ENCODE data around the gene SLC6A18.

- TF ChIP-seq POLR2A (IDR thresholded peaks at IDR 0.05; ENCODE audit: low read length) (no peak), GATA1 (IDR thresholded peaks at IDR 0.05; ENCODE audit: low read depth, low read length) (no peak)
These were observed 4.8 kb upstream of the SLC6A18 start for GRCh38 chr5:1220351-1220750.
